ENCODE measurements around the gene PERCC1. TPM values are rescaled to one million over a fixed set of nuclear protein-coding genes. Genes with fewer than 3 reads are reported as not detected.

The PERCC1 gene
- total RNA-seq, 1 donor from 2014 or later, result not detected

GRCh38 chr16:1426734-1427471 is 4.0 kb upstream of the PERCC1 start:
- no peaks in the 10 kb centered on the region for H3K9me3 ChIP-seq (ENCODE audit: insufficient read depth, low read depth, low read length)
- no peak for FAIRE-seq
- H3K4me2 ChIP-seq (ENCODE audit: low read length), result no peak overlapping the region
- TF ChIP-seq EZH2 (IDR thresholded peaks at IDR 0.05; ENCODE audit: insufficient read depth, low read length), result no peak
- TF ChIP-seq, protein P1, sequence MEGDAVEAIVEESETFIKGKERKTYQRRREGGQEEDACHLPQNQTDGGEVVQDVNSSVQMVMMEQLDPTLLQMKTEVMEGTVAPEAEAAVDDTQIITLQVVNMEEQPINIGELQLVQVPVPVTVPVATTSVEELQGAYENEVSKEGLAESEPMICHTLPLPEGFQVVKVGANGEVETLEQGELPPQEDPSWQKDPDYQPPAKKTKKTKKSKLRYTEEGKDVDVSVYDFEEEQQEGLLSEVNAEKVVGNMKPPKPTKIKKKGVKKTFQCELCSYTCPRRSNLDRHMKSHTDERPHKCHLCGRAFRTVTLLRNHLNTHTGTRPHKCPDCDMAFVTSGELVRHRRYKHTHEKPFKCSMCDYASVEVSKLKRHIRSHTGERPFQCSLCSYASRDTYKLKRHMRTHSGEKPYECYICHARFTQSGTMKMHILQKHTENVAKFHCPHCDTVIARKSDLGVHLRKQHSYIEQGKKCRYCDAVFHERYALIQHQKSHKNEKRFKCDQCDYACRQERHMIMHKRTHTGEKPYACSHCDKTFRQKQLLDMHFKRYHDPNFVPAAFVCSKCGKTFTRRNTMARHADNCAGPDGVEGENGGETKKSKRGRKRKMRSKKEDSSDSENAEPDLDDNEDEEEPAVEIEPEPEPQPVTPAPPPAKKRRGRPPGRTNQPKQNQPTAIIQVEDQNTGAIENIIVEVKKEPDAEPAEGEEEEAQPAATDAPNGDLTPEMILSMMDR (IDR thresholded peaks at IDR 0.05; ENCODE audit: insufficient read depth, low read depth, low read length), result no peak
- peaks cover 4% of the 10 kb centered on the region for H3K27me3 Mint-ChIP-seq (ENCODE audit: low read depth, unreplicated experiment)
- no peaks in the 10 kb centered on the region for H3K36me3 Mint-ChIP-seq (ENCODE audit: low read depth, unreplicated experiment)
- no peak overlapping the region for H3K4me3 ChIP-seq (ENCODE audit: insufficient read depth, low read depth, low read length)
- no peak overlapping the region for H3K4me3 Mint-ChIP-seq (ENCODE audit: unreplicated experiment)
- no peaks in the 10 kb centered on the region for H4K20me1 ChIP-seq (ENCODE audit: insufficient read depth, low read length)
- no peaks in the 10 kb centered on the region for H3K4me1 ChIP-seq (ENCODE audit: insufficient read depth, low read length)
- DNase-seq (ENCODE audit: low read depth), result no peak
- no peak overlapping the region for H3K27ac ChIP-seq (ENCODE audit: low read depth, low read length)
- H2AFZ ChIP-seq (ENCODE audit: low read depth, low read length), result no peak overlapping the region
- no peak overlapping the region for H3K27ac Mint-ChIP-seq (ENCODE audit: unreplicated experiment)
- no peaks in the 10 kb centered on the region for H3K9me3 Mint-ChIP-seq (ENCODE audit: unreplicated experiment)
- H3K4me1 Mint-ChIP-seq (ENCODE audit: low read depth, unreplicated experiment), result no peaks in the 10 kb centered on the region
- no peaks in the 10 kb centered on the region for H3K79me2 ChIP-seq (ENCODE audit: insufficient read depth, low read length)
- no peak overlapping the region for H3K9ac ChIP-seq (ENCODE audit: low read length)
- H3K27me3 ChIP-seq (ENCODE audit: insufficient read depth, low read length), result no peaks in the 10 kb centered on the region
- H3K36me3 ChIP-seq (ENCODE audit: insufficient read depth, low read length), result no peaks in the 10 kb centered on the region

DNA sequence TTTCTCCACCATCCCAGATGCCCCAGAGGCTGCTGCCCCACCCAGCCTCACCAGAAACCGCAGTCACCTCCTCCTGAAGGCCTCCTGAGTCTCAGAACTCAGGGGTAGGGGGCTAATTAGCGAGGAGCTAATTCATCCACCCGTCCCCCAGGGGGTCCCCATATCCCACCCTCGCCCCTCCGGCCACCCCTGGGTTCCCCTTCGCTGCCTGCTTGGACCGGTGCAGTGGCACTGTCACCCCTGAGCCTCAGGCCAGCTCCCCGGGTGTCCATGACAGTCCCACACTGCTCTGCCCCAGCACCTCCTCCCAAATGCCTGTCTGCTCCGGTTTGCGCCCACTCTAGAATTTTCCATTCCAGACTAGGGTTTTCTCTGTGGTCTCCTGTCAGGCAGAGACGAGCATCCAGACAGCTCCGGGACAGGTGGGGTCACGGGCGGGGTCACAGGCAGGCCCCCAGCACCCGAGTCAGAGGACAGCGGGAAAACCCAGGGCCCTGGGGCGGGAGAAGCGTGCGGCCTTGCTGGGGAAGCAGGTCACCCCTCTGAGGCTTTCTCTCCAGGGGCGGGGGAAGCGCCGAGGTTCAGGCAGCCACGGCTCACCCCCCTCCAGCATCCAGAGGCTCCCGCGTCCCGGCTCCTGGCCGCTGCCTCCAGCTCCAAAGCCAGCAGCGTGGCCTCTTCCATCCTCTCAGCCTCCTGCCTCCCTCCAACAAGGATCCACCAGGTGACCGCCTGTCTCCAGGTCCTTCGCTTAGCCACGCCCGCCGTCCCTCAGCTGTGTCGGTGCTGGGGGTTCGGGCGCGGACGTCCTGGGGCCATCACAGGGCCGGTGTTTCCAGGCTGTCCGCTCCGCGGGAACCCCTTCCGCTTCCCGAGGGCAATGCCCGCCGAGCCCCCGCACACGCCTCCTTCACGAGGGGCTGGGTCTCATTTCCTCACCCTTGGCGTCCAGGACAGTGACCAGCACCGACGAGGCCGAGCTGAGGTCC is 3.1 kb upstream of the PERCC1 start:
- Mint-ChIP-seq H3K36me3 (ENCODE audit: low read depth, unreplicated experiment) (no peaks in the 10 kb centered on the region), H3K27ac (ENCODE audit: unreplicated experiment) (no peak overlapping the region), H3K27me3 (ENCODE audit: low read depth, unreplicated experiment) (peaks cover 7% of the 10 kb centered on the region), H3K4me3 (ENCODE audit: unreplicated experiment) (no peak overlapping the region), H3K4me1 (ENCODE audit: low read depth, unreplicated experiment) (no peaks in the 10 kb centered on the region), H3K9me3 (ENCODE audit: unreplicated experiment) (no peaks in the 10 kb centered on the region)
- H3K4me1 ChIP-seq (ENCODE audit: insufficient read depth, low read length), result no peaks in the 10 kb centered on the region
- H3K9ac ChIP-seq (ENCODE audit: low read length), result no peak overlapping the region
- TF ChIP-seq, protein P1 (IDR thresholded peaks at IDR 0.05; ENCODE audit: insufficient read depth, low read depth, low read length), result no peak
- no peak for TF ChIP-seq EZH2 (IDR thresholded peaks at IDR 0.05; ENCODE audit: insufficient read depth, low read length)
- H3K9me3 ChIP-seq (ENCODE audit: insufficient read depth, low read depth, low read length), result no peaks in the 10 kb centered on the region
- DNase-seq (ENCODE audit: low read depth) (no peak), FAIRE-seq (no peak)
- H3K79me2 ChIP-seq (ENCODE audit: insufficient read depth, low read length), result no peaks in the 10 kb centered on the region
- no peaks in the 10 kb centered on the region for H3K36me3 ChIP-seq (ENCODE audit: insufficient read depth, low read length)
- H3K4me3 ChIP-seq (ENCODE audit: insufficient read depth, low read depth, low read length), result no peak overlapping the region
- no peaks in the 10 kb centered on the region for H3K27me3 ChIP-seq (ENCODE audit: insufficient read depth, low read length)
- H3K4me2 ChIP-seq (ENCODE audit: low read length), result no peak overlapping the region
- no peaks in the 10 kb centered on the region for H4K20me1 ChIP-seq (ENCODE audit: insufficient read depth, low read length)
- H3K27ac ChIP-seq (ENCODE audit: low read depth, low read length), result no peak overlapping the region
- H2AFZ ChIP-seq (ENCODE audit: low read depth, low read length), result no peak overlapping the region

Data from astrocyte (in vitro differentiated cells and primary cell).